Naive B cell (primary cell): ENCODE results near the gene ENO1. TPM values are rescaled to one million over a fixed set of nuclear protein-coding genes. Genes with fewer than 3 reads are reported as not detected.
A peak's percentile ranks its signal among the peaks of the same experiment; 100 is the strongest.

Experiments
- ATAC-seq, 2 donors: fragments of 150-1000 bp; cut with Tn5 transposase; 2 replicates each; pipeline ENCODE4 v1.10.0; 2021; ENCODE audit warnings: low read depth in 2 of 2, mild to moderate bottlenecking in 2 of 2, moderate library complexity in 2 of 2
- DNase-seq: peaks from one replicate; pipeline ENCODE4 v3.0.0; 2022
- H3K27ac Mint-ChIP-seq, 6 donors: one replicate each; pipeline ENCODE4 v1.8.0; 2020 to 2022; ENCODE audit warnings: mild to moderate bottlenecking in 6 of 6, mixed read lengths in 6 of 6, moderate library complexity in 5 of 6, inconsistent platforms in 2 of 6
- H3K27me3 Mint-ChIP-seq, 3 donors: one replicate each; pipeline ENCODE4 v1.8.0; 2021 to 2022; ENCODE audit warnings: mixed read lengths in 3 of 3, mild to moderate bottlenecking in 1 of 3
- H3K36me3 Mint-ChIP-seq, 2 donors: one replicate each; pipeline ENCODE4 v1.8.0; 2020 to 2022; ENCODE audit warnings: mixed read lengths in 2 of 2, inconsistent platforms in 1 of 2, mild to moderate bottlenecking in 1 of 2
- H3K4me1 Mint-ChIP-seq, 3 donors: one replicate each; pipeline ENCODE4 v1.8.0; 2020 to 2022; ENCODE audit warnings: mixed read lengths in 3 of 3, inconsistent platforms in 1 of 3, mild to moderate bottlenecking in 1 of 3, moderate library complexity in 1 of 3
- H3K4me3 Mint-ChIP-seq, 8 donors: one replicate each; pipeline ENCODE4 v1.8.0; 2020 to 2022; ENCODE audit warnings: mild to moderate bottlenecking in 8 of 8, mixed read lengths in 8 of 8, moderate library complexity in 8 of 8, inconsistent platforms in 2 of 8
- H3K9me3 Mint-ChIP-seq, 7 donors: one replicate each; pipeline ENCODE4 v1.8.0; 2020 to 2022; ENCODE audit warnings: mixed read lengths in 7 of 7, mild to moderate bottlenecking in 5 of 7, inconsistent platforms in 2 of 7, moderate library complexity in 1 of 7
- polyA plus RNA-seq, 6 donors: library from polyadenylated mRNA; unstranded; fragments of 300-500 nt; fragmentation: Illumina TruSeq; gene quantifications; one replicate each; pipeline ENCODE4 v1.2.3, GENCODE V29; 2021; ENCODE audit warnings: low read depth in 6 of 6

ENO1 gene
- polyA plus RNA-seq, 6 donors from 2014 or later: 543 to 921 (median 629) TPM

DNA sequence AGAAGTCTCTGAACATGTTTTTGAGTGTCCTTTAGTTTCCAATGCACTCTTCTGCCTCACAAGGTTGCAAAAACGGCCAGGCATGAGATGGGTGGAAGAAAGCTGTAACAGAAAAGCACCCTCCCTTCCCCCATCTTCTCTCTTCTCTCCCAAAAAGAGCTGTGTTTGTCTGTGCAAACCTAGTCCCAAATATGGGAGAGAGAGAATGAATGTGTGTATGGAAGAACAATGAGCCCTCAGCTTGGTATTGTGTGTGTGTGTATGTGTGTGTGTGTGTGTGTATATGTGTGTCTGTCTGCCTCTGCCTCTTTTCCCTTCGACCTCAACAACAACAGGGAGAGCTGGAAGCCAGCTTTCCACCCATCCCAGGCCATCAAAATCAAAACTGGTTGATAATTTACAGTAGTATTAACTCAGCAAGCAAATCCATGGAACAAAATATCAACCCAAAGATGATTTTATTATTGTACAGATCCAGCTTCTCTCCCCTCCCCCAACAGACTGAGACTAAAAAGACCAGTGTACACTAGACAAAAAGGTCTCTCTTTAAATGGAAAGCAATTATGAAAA lies 62.8 kb downstream of the ENO1 start:
- no peak for DNase-seq
- H3K36me3 Mint-ChIP-seq: no peaks in the 10 kb centered on the region
- H3K9me3 Mint-ChIP-seq: no peaks in the 10 kb centered on the region
- H3K27me3 Mint-ChIP-seq: no peaks in the 10 kb centered on the region
- peak overlapping the region; percentile 70 to 98 (median 93) for H3K27ac Mint-ChIP-seq
- H3K4me1 Mint-ChIP-seq: peaks cover 34 to 52% (median 52%) of the 10 kb centered on the region in 3 donors
- H3K4me3 Mint-ChIP-seq: peak overlapping the region; percentile 93 to 99 (median 95)
- no peak for ATAC-seq

DNA sequence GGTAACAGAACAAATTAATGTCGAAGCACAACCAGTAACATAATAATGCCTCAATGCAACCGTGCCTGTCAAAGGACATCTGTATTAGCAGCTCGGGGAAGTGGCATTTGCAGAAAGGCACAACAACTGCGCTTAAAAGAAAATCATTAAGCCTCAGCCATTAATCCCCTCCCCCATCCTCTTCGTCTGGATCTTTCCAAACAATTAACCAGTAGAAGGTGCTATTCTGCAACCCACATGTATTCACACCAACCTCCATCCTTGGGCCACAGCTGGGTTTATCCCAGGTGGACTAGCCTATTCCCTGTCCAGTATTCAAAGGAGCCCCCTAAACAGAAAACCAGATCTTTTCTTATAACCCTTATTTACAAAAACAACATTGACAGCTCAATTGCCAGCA lies 63.6 kb downstream of the ENO1 start:
- peak overlapping the region in 5 of 6 donors; percentile 2 to 98 (median 59) for H3K27ac Mint-ChIP-seq

DNA sequence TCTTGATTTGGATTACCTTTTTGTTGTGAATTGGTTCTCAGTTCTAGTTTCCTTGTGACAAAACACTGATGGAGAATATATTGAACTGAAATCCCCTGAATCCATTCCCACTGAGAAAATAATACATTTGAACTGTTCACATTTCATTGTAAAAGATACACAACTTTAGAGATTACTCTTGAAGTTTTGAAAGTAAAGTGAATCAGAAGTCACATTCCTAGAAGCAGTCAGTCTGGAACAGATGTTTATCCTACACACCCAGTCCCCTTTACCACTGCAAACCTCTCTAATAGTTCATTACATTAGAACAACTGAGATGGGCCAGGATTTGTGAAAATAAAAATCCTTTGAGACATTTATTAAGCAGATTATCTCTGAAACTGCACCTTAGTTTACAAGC lies 64.5 kb downstream of the ENO1 start:
- H3K4me1 Mint-ChIP-seq: peaks cover 34 to 55% (median 53%) of the 10 kb centered on the region in 3 donors
- no peaks in the 10 kb centered on the region for H3K9me3 Mint-ChIP-seq
- H3K36me3 Mint-ChIP-seq: no peaks in the 10 kb centered on the region
- peak overlapping the region in 1 of 8 donors; percentile 94 for H3K4me3 Mint-ChIP-seq
- ATAC-seq (no peak), DNase-seq (no peak)
- peak overlapping the region in 1 of 6 donors; percentile 59 for H3K27ac Mint-ChIP-seq
- H3K27me3 Mint-ChIP-seq: no peaks in the 10 kb centered on the region

More for the DNA sequence above, 63.6 kb downstream of the ENO1 start:
- DNase-seq (no peak), ATAC-seq (no peak)
- H3K9me3 Mint-ChIP-seq: no peaks in the 10 kb centered on the region
- no peaks in the 10 kb centered on the region for H3K36me3 Mint-ChIP-seq
- H3K27me3 Mint-ChIP-seq: no peaks in the 10 kb centered on the region
- peaks cover 34 to 55% (median 52%) of the 10 kb centered on the region in 3 donors for H3K4me1 Mint-ChIP-seq
- peak overlapping the region; percentile 22 to 99 (median 81) for H3K4me3 Mint-ChIP-seq

DNA sequence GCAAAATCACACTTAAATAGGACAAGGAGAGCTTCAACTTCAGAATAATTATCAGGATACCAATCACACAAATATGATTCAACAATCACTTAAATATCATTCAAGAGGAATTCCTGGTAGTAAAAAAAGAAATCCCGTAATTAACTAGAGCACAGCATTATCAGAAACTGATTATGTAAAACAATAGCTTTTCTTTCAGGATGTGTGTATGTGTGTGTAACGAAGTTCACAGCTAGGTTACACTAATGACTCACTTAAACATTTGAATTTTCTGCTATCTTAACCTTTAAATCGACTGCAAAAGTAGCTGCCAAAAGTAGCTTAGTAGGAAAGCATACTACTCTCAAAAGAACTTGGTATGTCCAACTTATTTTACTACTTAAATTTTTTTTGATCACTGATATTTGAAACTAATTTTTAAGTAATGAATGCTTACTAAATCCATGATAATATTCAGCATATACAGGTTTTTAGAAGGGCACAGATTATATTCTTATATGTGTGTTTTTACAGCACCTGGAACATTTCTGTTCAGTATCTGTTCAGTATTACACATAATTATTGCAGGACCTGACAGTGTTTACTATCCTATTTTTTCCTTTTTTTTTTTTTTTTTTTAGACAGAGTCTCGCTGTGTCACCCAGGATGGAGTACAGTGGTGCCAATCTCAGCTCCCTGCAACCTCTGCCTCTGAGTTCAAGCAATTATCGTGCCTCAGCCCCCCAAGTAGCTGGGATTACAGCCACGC lies 65.3 kb downstream of the ENO1 start:
- DNase-seq (no peak), ATAC-seq (no peak)
- Mint-ChIP-seq H3K27ac (peak overlapping the region in 1 of 6 donors; percentile 1), H3K9me3 (no peaks in the 10 kb centered on the region), H3K4me1 (peaks cover 36 to 59% (median 51%) of the 10 kb centered on the region in 3 donors), H3K27me3 (no peaks in the 10 kb centered on the region), H3K36me3 (no peaks in the 10 kb centered on the region), H3K4me3 (no peak overlapping the region)

DNA sequence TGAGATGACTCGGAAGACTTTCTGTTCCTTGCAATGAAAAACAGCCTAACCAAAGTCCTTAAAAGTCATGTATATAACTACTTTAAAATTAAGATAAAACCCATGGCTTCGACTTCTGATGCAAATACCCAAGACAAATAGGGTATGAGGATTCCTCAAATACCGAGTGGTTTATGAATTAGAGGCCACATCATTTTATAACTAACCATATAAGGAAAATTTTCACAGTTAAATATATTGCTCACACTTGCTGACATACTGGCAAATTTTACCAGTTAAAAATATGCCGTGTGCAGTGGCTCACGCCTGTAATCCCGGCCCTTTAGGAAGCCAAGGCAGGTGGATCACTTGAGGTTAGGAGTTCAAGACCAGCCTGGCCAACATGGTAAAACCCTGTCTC lies 66.4 kb downstream of the ENO1 start:
- peak overlapping the region in 1 of 6 donors; percentile 37 for H3K27ac Mint-ChIP-seq
- H3K36me3 Mint-ChIP-seq: no peaks in the 10 kb centered on the region
- DNase-seq: no peak
- ATAC-seq: no peak
- H3K4me3 Mint-ChIP-seq: no peak overlapping the region
- no peaks in the 10 kb centered on the region for H3K9me3 Mint-ChIP-seq
- H3K27me3 Mint-ChIP-seq: no peaks in the 10 kb centered on the region
- peaks cover 42 to 61% (median 53%) of the 10 kb centered on the region in 3 donors for H3K4me1 Mint-ChIP-seq

Other genes starting within 250 kb of the ENO1 start
- 10 to 100 TPM; 10.7 to 50.1 (median 22.3) TPM for gene RERE, start 61.0 kb downstream of the ENO1 start, polyA plus RNA-seq
- gene CA6, start 67.2 kb upstream of the ENO1 start, polyA plus RNA-seq: not detected
- gene SLC2A7, start 147.7 kb upstream of the ENO1 start, polyA plus RNA-seq: not detected
- 10 to 100 TPM in 5 of 6 donors, 1 to 10 TPM in 1; 7.5 to 24.8 (median 21.2) TPM for gene SLC2A5, start 190.9 kb upstream of the ENO1 start, polyA plus RNA-seq